Epithelial cell of esophagus (primary cell): Measurements from ENCODE around the gene NIT1.
A peak's percentile ranks its signal among the peaks of the same experiment; 100 is the strongest.

Experiments used
- DNase-seq: peaks from one replicate; pipeline ENCODE4 v3.0.0; 2010; ENCODE audit warnings: low read depth
- H3K4me3 ChIP-seq: 2 replicates; pipeline ENCODE4 v1.5.1; 2011; ENCODE audit warnings: mild to moderate bottlenecking, low read length, control low read depth
- CTCF ChIP-seq: IDR thresholded peaks from 2 replicates; pipeline ENCODE4 v1.5.1; 2011; ENCODE audit warnings: low read depth, mild to moderate bottlenecking, low read length, control low read depth, inconsistent platforms; ENCODE audit not compliant: insufficient read depth; ENCODE audit errors: missing control alignments

NIT1 gene

GRCh38 chr1:161166669-161167548 is 49.0 kb downstream of the NIT1 start:
- H3K4me3 ChIP-seq: peak overlapping the region; percentile 88
- TF ChIP-seq CTCF: no peak
- no peak for DNase-seq

GRCh38 chr1:161168906-161169305 is 51.0 kb downstream of the NIT1 start:
- H3K4me3 ChIP-seq: no peak overlapping the region
- no peak for DNase-seq
- no peak for TF ChIP-seq CTCF
